IPS-18c (cell line): ENCODE data around the gene UBR4.

Experiments
- H3K4me3 ChIP-seq: 2 replicates; pipeline ENCODE4 v1.7.0; 2013; ENCODE audit warnings: low read depth, mild to moderate bottlenecking, low read length, moderate library complexity; ENCODE audit not compliant: insufficient read depth
- H3K9me3 ChIP-seq: one replicate; pipeline ENCODE4 v1.6.1; 2013; ENCODE audit warnings: mild to moderate bottlenecking, low read length, moderate library complexity; ENCODE audit not compliant: control insufficient read depth, insufficient read depth

Gene UBR4

DNA sequence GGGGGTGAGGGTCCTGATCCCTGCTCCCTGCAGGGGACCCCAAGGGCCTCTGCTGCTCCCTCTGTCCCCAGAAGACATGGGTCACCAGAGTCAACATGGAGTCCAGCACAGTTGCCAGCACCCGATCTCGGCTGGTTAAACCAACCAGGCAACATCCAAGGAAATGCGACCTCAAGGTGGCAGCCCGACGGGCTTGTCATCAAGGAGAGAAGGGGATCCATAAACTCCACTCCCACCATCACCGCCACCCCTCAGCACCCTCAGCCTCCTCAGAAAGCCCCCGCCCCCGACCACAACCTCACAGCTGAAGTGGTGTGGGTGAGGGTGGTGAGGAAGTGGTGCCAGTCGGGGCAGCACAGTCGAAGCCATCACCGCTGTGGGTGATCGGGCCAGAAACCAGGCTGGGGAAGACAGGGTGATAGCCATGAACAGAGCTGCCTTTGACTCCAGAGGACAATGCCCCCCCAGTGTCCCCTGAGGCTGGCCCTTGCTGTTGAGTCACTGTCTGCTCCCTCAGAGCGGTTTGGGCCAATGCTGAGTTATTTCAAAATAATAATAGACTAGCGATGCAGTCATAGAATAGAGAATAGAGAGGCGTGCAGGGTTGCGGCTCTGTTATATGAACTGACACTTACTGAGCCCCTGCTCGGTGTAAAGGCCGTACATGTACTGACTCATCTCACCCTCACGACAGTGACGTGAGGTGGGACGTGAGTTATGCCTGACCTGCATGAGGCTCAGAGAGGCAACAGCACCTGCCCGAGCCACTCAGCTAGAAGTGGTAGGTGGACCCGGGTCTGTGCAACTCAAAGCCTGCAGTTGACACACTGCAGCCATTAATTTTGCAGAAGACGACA is 164.9 kb downstream of the UBR4 start:
- no peak overlapping the region for H3K4me3 ChIP-seq
- H3K9me3 ChIP-seq: no peaks in the 10 kb centered on the region

DNA sequence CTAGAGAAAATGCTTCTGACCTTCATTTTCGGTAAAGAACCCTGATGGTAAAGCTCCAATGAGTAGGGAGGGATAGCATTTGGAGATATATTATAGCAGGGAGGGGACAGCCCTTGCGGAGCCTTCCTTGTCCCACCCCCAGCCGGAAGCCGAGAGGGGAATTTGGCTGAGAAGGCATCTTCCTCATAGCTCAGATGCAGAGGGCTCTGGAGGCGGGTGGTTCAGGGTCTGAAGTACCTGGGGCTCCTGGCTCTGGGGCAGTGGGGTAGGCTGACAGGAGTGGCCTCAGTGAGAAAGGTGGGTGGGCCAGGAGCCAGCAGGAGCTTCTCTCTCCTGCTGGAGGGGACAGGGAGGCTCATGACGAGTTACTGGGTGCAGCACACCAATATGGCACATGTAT is 165.6 kb downstream of the UBR4 start:
- Histone ChIP-seq H3K9me3 (no peaks in the 10 kb centered on the region), H3K4me3 (no peak overlapping the region)

DNA sequence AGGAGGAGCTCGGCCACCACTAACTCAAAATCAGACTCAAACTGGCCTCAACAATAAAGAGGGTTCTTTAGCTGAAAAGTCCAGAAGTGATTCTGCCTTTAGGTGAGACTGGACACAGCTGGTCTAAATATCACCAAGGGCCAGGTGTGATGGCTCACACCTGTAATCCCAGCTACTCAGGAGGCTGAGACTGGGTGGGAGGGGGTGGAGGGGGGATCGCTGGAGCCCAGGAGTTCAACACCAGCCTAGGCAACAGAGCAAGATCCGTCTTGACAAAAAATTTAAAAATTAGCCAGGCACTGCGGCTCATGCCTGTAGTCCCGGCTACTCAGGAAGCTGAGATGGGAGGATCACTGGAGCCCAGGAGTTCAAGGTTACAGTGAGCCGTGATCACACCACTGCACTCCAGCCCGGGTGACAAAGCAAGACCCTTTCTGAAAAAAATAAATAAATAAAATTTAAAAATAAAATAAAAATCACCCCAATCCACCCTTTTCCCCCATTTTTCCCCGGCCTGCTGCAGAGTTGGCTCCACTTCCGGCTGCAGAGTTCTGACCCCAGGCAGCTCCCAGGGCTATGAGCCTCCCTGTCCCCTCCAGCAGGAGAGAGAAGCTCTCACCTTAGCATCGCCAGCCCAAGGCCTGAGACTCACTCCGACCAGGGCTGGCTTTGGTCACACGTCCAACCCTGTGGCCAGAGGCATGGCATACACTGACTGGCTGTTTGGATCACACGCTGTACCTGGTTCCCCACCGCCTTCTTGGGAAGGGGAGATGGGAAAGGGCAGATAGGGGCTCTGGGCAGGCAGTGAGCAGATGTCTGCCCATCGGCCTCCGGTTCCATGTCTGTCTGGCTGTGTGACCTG is 166.3 kb downstream of the UBR4 start:
- no peak overlapping the region for H3K4me3 ChIP-seq

DNA sequence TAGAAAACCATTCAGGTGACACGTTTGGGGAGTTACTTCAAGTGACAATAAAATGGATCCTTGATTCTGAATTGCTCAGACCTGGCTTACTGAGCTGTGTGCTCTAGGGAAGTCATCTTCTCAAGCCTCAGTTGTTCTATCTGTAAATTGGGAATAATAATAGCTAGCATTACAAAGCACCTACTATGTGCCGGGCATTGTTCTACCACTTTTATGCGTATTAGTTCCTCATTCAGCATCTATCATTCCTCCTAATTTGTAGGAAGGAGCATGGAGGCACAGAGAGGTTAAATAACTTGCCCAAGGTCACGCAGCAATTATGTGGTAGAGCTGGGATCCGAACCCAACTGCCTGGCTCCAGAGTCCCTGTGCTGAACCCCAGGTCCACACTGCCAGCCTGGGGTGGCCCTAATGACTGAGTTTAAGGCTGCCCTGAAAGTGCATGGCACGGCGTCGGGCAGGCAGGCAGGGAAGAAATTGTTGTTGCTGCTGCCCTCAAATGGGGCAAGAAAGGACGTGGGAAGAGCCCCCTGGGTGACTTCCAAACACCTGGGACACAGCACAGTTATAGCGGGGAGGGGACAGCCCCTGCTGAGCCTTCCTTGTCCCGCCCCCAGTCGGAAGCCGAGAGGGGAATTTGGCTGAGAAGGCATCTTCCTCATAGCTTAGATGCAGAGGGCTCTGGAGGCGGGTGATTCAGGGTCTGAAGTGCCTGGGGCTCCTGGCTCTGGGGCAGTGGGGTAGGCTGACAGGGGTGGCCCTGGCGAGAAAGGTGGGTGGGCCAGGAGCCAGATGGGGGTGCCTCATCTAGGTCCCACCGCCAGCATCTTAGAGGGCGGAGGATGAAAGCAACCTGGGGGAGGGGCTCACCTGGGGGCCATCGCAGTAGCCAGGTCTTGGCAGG is 167.1 kb downstream of the UBR4 start:
- no peak overlapping the region for H3K4me3 ChIP-seq
- H3K9me3 ChIP-seq: no peaks in the 10 kb centered on the region

More for the DNA sequence above, 166.3 kb downstream of the UBR4 start:
- H3K9me3 ChIP-seq: no peaks in the 10 kb centered on the region

DNA sequence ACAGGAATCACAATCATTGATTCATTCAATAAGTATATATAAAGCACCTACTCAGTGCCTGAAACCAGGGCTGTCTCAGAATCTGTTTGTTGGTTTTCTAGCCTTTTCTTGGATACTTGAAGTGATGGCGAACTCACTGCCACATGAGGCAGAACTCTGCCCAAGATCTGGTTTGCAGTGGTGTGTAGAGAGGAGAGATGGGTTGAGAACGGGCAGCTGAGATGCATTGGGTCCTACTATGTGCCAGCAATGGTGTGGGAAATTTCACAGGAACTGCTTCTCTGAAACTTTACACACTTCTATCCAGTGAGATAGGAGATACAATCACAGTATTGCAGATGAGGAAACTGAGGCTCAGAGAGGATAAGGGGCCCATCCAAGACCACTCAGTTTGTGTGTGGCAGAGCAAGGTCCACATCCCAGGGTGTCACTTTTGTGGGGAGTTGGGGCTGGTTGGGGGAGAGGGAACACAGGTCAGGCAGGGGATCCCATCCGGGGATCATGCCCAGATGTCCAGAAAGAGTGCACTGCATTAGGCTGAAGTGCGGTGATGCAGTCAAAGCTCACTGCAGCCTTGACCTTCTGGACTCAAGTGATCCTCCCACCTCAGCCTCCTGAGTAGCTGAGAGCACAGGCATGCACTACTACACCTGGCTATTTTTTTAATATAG is 169.9 kb downstream of the UBR4 start:
- H3K4me3 ChIP-seq: no peak overlapping the region

DNA sequence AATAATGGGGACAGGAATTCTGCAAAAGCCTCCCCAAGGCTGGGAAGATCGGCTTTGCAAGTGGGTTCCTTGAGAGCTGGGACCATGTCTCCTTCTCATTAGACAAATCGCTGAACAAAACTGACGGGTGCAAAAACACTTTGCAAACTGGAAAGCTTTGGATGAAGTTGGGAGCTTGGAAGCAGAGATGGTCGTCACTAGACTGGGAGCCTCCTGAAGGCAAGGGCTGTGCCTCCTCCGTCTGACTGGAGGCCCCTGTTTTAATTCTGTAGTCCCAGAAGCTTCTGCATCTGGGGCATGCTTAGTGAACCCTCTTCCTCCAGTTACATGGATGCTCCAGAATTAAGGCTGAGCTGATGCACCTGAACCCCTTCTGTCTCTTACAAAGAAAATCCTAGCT is 171.3 kb downstream of the UBR4 start:
- no peak overlapping the region for H3K4me3 ChIP-seq
- H3K9me3 ChIP-seq: no peaks in the 10 kb centered on the region

More for the DNA sequence above, 169.9 kb downstream of the UBR4 start:
- no peaks in the 10 kb centered on the region for H3K9me3 ChIP-seq

DNA sequence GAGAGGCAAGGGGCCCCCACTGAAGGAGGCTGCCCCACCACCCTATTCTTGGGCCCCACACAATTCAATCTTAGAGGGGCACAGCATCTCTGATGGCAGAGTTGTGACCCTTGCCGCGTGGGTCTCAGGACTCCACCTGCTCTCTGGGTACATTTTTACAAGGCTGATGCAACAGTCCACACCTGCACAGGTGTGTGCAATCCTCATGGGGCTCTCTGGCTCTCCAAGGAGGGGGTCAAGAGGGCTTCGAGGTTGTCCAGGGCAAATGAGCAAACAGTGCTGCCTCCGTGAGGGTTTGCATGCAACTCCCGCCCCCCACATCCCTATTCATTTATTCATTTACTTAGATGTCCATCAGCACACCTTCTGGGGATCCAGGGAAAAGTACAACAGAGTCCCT is 172.0 kb downstream of the UBR4 start:
- Histone ChIP-seq H3K9me3 (no peaks in the 10 kb centered on the region), H3K4me3 (no peak overlapping the region)

DNA sequence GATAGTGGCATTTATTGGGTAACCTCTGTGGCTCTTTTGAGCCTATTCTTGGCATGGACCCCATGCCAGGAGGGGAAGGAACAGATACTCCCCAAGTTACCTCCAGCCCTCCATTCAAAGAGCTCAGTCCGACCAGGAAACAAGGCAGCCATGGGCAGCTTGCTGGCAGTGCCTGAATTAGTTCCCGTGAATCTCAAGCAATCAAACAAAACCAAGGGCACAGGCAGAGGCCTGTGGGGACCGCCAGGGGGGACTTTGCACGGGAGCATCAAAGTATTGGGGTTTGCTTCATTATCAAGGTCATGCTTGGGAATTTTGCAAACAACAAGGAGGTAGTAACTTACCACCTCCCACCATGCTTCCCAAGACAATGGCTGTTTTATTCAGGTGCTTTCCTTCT is 172.4 kb downstream of the UBR4 start:
- Histone ChIP-seq H3K9me3 (no peaks in the 10 kb centered on the region), H3K4me3 (no peak overlapping the region)

DNA sequence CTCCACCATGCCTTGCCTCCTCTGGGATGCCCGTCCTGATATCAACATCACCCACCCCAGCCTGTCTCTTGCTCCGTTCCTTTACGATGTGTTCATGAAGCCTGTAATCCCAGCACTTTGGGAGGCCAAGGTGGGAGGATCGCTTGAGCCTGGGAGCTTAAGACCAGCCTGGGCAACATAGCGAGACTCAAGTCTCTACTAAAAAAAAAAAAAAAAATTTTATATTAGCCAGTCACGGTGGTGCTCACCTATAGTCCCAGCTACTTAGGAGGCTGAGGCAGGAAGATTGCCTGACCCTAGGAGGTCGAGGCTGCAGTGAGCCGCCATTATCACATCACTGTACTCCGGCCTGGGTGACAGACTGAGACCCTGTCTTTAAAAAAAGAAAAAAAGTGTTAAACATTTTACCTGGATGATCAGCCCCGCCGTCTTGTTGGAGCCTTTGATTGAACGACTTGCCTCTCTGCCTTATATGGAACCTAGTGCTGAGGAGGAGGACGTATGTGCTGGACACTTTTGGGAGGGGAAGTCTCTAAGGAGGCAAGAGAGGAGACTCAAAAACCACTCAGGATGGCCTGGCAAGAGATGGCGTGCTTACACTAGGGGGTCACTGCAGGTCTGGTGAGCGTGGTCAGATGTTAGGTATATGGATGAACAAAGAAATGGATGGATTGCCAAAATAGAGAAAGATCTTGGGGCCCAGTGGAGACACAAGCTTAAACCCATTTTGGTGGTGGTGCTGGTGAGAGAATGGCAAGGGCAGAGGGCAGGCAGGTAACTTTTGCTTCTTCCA is 173.1 kb downstream of the UBR4 start:
- Histone ChIP-seq H3K4me3 (no peak overlapping the region), H3K9me3 (no peaks in the 10 kb centered on the region)

DNA sequence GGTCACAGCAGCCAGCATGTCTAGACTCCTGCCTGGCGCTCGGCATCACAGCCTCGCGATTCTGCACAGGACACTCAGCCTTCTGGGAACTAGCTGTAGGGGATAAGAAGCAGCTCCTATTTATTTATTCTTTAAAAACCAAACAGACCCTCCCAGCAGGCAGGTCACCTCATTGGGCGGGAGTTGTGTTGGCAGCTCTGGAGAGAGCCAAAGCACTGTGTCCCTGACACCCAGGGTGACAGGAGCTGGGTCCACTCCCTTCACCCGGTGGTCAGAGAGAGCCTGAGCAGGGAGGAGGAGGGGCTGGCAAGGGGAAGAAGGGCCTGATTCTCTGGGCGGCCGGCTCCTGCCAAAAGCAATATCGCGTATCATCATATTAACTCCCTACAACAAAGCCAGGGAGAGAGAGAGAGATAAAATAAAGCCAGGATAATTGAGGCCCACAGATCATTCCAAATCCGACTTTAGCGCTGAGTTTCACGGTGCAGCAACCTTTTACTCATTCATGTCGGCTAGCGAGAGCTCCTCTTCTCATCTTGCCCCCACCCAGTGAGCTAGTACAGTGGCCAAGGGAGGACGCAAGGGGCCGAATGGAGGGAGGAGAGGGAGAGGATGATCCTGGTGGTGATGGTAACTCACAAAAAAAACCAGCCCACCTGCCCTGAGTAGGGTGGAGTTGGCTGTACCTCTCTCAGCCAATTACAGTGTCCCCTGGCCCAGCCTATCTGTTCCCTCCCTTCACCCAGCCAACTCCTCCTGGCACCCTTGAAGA is 173.8 kb downstream of the UBR4 start:
- no peak overlapping the region for H3K4me3 ChIP-seq
- H3K9me3 ChIP-seq: no peaks in the 10 kb centered on the region

DNA sequence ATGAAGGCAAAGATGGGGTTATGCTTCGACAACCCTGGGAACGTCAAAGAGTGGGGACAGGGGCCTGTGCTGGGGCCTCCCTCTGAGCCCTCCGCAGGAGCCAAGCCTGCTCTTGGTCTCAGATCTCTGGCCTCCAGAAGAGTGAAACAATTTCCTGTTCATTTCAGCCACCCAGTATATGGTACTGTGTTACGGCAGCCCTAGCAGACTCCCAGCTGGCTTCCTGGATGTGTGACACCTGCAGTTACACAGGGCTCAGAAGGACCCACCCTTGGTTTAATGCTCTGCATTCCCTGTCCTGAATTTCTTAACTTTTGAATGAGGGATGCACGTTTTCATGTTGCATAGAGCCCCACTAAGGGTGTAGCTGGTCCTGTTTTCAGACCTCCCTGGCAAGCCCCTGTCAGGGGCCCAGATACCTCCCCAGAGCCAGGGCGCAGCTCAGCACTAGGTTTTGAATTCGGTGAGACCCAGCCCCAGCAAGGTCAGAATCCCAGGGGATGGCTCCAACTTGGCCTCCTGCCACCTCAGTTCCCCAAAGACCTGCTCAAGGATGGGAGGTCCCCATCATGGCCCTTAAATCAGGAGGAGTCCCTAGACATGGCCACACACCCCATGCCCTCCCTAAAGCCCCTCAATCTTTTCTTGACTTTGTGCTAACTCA is 174.6 kb downstream of the UBR4 start:
- no peak overlapping the region for H3K4me3 ChIP-seq
- H3K9me3 ChIP-seq: no peaks in the 10 kb centered on the region

DNA sequence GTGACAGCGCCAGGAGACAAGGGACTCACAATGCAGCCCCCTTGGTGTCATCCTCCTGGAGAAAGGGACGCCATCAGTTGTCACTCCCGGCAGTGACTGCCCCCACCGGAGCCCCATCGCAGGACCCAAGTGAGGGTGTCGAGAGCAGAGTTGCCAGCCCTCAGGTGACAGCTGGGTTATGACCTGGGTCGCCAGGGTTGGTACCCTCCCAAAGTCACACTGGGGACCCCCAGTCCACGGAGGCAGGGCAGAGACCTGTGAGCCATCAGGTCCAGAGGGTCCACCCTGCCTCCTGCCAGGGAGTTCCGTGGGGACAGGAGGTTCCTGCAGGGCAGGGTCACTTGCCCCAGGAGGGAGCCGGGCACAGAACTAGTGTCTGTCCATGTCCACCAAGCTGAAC is 175.3 kb downstream of the UBR4 start:
- no peak overlapping the region for H3K4me3 ChIP-seq

DNA sequence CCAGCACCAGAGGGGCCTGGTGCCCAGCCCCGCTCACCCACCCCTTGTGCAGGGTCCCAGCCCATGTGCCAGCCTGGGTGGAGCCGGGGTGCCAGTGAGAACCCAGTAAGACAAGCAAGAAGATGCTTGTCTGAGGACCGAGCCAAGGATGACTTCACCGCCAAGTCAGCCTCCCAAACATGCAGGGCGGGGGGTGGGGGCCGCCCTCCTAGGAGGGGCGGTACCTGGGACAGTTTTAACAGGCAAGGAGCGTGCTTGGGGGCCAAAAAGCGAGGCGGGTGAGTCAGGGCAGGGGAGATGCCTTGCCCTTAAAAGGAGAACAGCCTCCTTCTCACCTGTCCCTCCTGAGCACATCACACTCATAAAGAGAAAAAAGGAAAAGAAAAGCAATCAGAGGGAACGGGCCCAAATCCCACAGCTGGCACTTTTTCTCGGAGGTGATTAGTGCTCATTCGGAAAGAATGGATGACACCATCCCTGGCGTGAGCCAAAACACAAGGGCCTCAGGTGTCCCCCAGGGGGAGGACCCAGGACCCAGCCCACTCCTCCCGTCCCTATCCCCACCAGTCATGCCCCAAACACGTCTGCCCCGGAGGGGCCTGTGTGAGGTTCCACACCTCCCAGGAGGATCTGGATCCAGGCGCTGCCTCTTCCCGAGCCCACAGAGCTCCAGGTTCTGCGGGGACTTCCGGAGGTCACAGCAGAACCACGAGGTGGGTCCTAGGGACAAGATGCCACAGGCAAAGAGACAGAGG is 176.0 kb downstream of the UBR4 start:
- Histone ChIP-seq H3K9me3 (no peaks in the 10 kb centered on the region), H3K4me3 (no peak overlapping the region)

More for the DNA sequence above, 175.3 kb downstream of the UBR4 start:
- H3K9me3 ChIP-seq: no peaks in the 10 kb centered on the region

DNA sequence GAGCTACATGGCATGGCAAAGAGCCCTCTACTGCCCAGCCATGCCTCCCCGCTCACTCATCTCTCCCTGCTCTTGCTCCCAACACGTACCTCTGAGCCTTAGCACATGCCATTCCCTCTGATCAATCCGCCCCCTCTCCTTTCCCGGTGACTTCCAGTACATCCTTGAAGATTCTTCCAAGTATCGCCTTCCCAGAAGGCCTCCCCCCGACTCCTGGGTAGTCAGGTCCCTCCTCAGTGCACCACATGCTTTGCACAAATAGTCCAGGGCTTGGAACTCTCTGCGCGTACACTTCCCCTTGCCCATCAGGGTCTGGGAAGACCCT is 176.6 kb downstream of the UBR4 start:
- H3K4me3 ChIP-seq: no peak overlapping the region

More for the DNA sequence above, 176.6 kb downstream of the UBR4 start:
- H3K9me3 ChIP-seq: no peaks in the 10 kb centered on the region
